ENCODE data around the gene EXT2.

EXT2 gene

DNA sequence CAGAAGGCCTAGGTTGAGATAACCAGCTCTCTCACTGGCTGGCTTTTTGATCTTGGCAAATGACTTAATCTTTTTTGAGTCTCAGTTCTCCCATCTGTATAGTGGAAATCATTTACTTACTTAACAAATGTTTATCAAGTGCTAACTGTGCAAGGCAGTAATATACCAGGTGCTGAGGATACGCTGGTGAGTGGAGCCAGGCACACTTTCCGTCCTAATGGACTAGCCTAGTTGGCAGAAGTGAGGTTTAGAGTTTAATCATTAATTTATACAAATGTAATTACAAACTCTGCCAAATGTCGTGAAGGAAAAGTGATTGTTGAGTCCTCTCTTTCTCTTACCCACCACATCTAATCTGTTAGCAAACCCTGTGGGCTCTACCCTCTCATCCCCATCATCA, 33.3 kb downstream of the EXT2 start:
- in situ Hi-C loops (cut with HindIII; ENCODE audit: low sequenced_read_pairs): no loop called here

DNA sequence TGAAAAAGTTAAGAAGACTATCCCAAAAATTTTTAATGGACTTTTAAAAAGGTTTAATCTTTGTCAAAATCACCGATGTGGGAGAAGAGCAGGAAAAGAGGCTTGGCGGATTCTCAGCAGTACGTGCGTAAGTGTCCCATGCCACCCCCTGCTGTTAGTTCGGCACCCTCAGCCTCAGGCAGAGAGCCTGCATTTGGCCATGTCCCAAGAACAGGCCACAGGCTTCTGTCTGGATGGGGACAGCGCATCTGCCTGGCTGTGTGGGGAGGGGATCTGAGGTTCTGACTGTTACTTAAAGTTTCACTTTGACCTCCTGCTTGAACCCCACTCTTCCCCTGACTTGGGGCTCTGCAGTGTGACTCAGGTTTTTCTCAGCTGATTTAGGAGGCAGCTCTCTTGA, 35.3 kb downstream of the EXT2 start:
- in situ Hi-C loops (cut with HindIII; ENCODE audit: low sequenced_read_pairs): no loop called here

GRCh38 chr11:44133335-44133946, 38.0 kb downstream of the EXT2 start:
- in situ Hi-C loops (cut with HindIII; ENCODE audit: low sequenced_read_pairs): no loop called here

- in situ Hi-C loops (cut with HindIII; ENCODE audit: low sequenced_read_pairs): no loop called here
Observed at GRCh38 chr11:44134625-44135024, 39.1 kb downstream of the EXT2 start.

- in situ Hi-C loops (cut with HindIII; ENCODE audit: low sequenced_read_pairs): no loop called here
Observed at GRCh38 chr11:44136176-44136945, 40.9 kb downstream of the EXT2 start.

- in situ Hi-C loops (cut with HindIII; ENCODE audit: low sequenced_read_pairs): no loop called here
Observed at GRCh38 chr11:44137057-44137456, 41.6 kb downstream of the EXT2 start.

- in situ Hi-C loops (cut with HindIII; ENCODE audit: low sequenced_read_pairs): no loop called here
Observed at GRCh38 chr11:44138286-44138685, 42.8 kb downstream of the EXT2 start.

DNA sequence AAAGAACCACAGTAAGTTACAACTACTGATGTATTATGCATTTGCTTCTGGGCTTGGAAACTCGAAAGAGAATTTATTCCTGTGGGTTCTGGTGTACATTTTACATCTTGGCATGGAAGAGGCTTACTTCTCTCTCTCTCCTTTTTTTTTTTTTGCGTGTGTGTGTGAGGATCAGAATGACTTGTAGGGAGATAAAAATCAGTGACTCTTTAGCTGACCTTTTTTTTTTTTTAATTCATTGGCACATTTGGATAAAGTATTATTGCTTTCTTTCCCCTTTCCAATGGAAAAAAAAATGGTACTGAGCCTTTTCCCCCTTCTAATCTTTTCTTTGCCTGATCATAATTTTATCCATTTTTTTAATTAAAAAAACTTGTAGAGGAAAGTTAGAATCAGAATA, 43.5 kb downstream of the EXT2 start:
- in situ Hi-C loops (cut with HindIII; ENCODE audit: low sequenced_read_pairs): no loop called here

DNA sequence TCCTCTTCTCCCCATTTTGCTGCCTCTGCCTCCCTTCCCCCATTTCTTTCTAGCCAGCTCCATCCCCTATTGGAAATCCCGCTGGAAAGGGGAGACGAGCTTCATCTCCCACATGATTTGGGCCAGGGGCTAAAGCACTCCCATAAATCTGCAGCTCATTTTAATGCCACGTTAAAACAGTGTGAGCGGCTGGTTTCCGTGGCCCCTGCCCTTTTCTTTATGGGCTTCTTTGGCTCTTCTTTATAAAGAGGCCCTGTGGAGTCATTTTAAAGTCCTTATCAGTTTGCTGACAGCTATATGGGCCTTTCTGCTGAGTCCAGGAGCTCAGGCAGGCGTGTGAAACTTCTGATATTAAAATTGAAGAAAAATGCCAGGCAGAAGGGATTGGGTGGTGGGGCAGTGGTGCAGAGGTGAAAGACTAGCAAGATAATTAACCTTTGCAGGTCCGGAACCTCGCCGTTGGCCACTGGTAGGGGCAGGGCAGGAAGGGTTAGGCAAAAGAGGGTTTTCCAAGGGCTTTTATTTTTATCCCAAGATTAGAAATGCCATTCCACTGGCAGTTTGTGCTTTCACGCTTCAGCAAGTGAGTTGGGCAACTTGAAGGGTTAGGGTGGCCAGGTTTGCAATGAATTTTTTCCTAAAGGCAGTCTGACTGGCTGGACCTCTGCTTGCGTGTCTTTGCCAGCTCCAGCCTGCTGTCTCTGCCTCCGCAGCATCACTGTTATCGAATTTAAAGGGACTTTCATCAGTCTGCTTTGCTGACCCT, 44.3 kb downstream of the EXT2 start:
- in situ Hi-C loops (cut with HindIII; ENCODE audit: low sequenced_read_pairs): no loop called here

GRCh38 chr11:44140372-44140771, 44.9 kb downstream of the EXT2 start:
- in situ Hi-C loops (cut with HindIII; ENCODE audit: low sequenced_read_pairs): no loop called here

DNA sequence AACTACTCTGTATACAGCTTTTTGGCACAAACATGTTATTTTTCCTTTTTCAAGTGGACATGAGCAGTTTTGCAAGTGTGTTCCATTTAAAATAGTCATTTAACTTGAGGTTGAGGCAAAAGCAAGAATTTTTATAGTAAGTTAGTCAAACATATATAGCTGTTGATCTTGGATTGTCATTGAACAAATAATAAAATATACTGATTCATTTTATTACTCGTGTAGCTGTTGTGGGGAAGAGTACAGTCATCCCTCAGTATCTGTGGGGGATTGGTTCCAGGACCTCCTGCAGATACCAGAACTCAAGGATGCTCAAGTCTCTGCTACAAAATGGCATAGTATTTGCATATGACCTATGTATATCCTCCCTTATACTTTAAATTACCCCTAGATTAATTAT, 45.3 kb downstream of the EXT2 start:
- in situ Hi-C loops (cut with HindIII; ENCODE audit: low sequenced_read_pairs): no loop called here

- in situ Hi-C loops (cut with HindIII; ENCODE audit: low sequenced_read_pairs): no loop called here
Observed at GRCh38 chr11:44143987-44144909, 48.8 kb downstream of the EXT2 start.

GRCh38 chr11:44145011-44145775, 49.7 kb downstream of the EXT2 start:
- in situ Hi-C loops (cut with HindIII; ENCODE audit: low sequenced_read_pairs): no loop called here

DNA sequence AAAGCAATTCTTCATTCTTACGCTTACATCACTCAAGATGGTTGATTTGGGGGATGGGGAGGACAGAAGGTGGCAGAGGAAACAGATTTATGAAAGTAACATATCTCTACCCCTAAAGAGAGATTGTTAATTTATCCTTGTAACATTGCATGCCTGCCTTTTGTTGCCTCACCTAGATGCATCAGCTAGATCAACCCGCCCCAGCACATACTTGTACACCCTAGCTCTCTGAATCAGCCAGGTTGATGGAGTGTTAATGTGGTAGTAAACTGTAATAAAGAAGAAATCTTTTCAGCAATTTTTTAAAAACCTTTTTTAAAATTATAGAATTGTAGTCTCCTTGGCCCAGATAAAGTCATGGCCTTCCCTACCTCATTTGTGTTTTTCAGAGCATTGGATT, 51.5 kb downstream of the EXT2 start:
- in situ Hi-C loops (cut with HindIII; ENCODE audit: low sequenced_read_pairs): no loop called here

- in situ Hi-C loops (cut with HindIII; ENCODE audit: low sequenced_read_pairs): no loop called here
Observed at GRCh38 chr11:44147751-44148150, 52.3 kb downstream of the EXT2 start.

GRCh38 chr11:44149651-44150050, 54.2 kb downstream of the EXT2 start:
- in situ Hi-C loops (cut with HindIII; ENCODE audit: low sequenced_read_pairs): no loop called here

DNA sequence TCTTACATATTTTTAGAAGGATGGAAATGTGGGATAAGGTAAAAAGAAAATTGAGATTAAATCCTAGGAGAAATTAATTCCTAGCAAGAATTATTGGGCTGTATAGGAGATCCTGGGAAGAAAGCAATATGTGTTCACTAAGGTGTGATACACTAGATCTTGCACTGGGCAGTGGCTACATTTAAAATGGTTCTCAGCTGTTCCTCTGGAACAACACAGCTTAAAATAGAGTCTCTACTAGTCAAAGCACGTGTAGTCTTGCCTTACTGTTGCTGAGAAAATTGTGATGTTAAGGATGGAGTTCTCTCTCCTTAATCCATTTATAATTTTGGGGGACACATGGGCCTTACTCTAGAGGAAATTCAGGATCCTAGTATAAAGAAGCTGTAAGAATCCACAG, 54.9 kb downstream of the EXT2 start:
- in situ Hi-C loops (cut with HindIII; ENCODE audit: low sequenced_read_pairs): no loop called here

GRCh38 chr11:44157019-44157418, 61.5 kb downstream of the EXT2 start:
- in situ Hi-C loops (cut with HindIII; ENCODE audit: low sequenced_read_pairs): no loop called here

DNA sequence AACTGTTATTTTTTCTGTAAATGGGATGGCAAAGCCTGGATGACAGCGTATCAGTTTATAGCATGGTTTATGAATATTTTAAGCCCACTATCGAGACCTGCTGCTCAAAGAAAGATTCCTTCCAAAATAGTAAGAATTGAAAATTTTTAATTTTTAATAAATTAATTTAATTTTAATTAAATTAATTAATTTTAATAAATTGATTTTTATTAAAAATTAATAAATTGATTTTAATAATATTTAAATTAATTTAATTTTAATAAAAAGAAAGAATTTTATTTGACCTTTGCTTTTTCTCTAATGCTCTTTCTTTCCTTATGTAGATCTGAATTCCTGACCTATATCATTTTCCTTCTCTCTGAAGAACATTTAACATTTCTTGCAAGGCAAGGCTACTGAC, 62.9 kb downstream of the EXT2 start:
- in situ Hi-C loops (cut with HindIII; ENCODE audit: low sequenced_read_pairs): no loop called here

Measured in endothelial cell of hepatic sinusoid (primary cell).